HepG2 (cell line): ENCODE data around the gene TFEC. TPM values are rescaled to one million over a fixed set of nuclear protein-coding genes. Genes with fewer than 3 reads are reported as not detected.
"Not testable (repeated sequence)": the region's sequence is repeated elsewhere in the genome, so short reads cannot be mapped to it uniquely, and the experiment has no call there.

Source experiments
- ATAC-seq: fragments of 200-7000 bp; cut with Tn5 transposase; 3 replicates; pipeline ENCODE4 v1.9.1; 2020; ENCODE audit warnings: mild to moderate bottlenecking, moderate library complexity
- BruUV-seq: library from RNA; stranded (reverse); fragments of 400-500 nt; replicated peaks from 2 replicates; lab custom pipeline; 2021; lab: Mats Ljungman, UMichigan
- CTCF ChIA-PET: fragments of 300-600 bp; formaldehyde crosslinking; extraction: SDS; loops from one replicate; lab custom pipeline; 2021; ENCODE audit warnings: low total read pairs, inconsistent platforms, low intra/inter-chr PET ratio; lab: Yijun Ruan, JAX
- POLR2A ChIA-PET: fragments of 350-600 bp; sonication (Branson Sonifier 250); formaldehyde crosslinking; loops from one replicate; lab custom pipeline; 2020; ENCODE audit warnings: antibody characterized with exemption, inconsistent platforms; lab: Yijun Ruan, JAX
- DNase-seq: peaks from one replicate; pipeline ENCODE4 v3.0.0-alpha.2; 2015; ENCODE audit warnings: low spot score
- FAIRE-seq: peaks from 3 replicates; lab custom pipeline; 2011; peaks lifted over from hg19 to GRCh38; lab: Jason Lieb, UNC
- H2AFZ ChIP-seq: one replicate; pipeline ENCODE4 v1.6.1; 2011; ENCODE audit warnings: low read length, inconsistent platforms
- H3K27ac ChIP-seq: fragments of 300-600 bp; 3 replicates; pipeline ENCODE4 v1.8.0; 2011; ENCODE audit warnings: mixed run types, mild to moderate bottlenecking, mixed read lengths, low read length, inconsistent platforms; ENCODE audit not compliant: insufficient read depth; ENCODE audit errors: extremely low read length
- H3K27me3 ChIP-seq, 2 experiments: fragments of 200-600 bp in 1 of 2; 2 replicates in 1 of 2; 3 replicates in 1 of 2; pipeline versions ENCODE4 v1.6.0 to v1.8.0; 2011; ENCODE audit warnings: low read length in 2 of 2, mild to moderate bottlenecking in 2 of 2, moderate library complexity in 2 of 2, inconsistent platforms in 1 of 2; ENCODE audit not compliant: insufficient read depth in 2 of 2, control insufficient read depth in 1 of 2
- H3K36me3 ChIP-seq, 2 experiments: fragments of 200-600 bp in 1 of 2; replicated peaks in 1 of 2; 2 replicates in 1 of 2; 3 replicates in 1 of 2; pipeline versions ENCODE4 v1.5.1 to v1.8.0; 2011; ENCODE audit warnings: low read length in 2 of 2, inconsistent platforms in 1 of 2; ENCODE audit not compliant: insufficient read depth in 2 of 2, control insufficient read depth in 1 of 2
- H3K4me1 ChIP-seq: 2 replicates; pipeline ENCODE4 v1.5.1; 2012; ENCODE audit warnings: low read length, inconsistent platforms; ENCODE audit not compliant: insufficient read depth
- H3K4me2 ChIP-seq: 2 replicates; pipeline ENCODE4 v1.6.0; 2011; ENCODE audit warnings: low read depth, low read length, inconsistent platforms
- H3K4me3 ChIP-seq, 3 experiments: fragments of 200-600 bp in 1 of 3; sonication (generic), shearing (Covaris generic) in 1 of 3; replicated peaks in 1 of 3; 2 replicates each; pipeline ENCODE4 v1.5.1; 2011 to 2016; ENCODE audit warnings: low read length in 3 of 3, inconsistent platforms in 2 of 3, low read depth in 2 of 3, mild to moderate bottlenecking in 2 of 3, control low read depth in 1 of 3, mixed read lengths in 1 of 3; ENCODE audit not compliant: insufficient read depth in 1 of 3
- H3K79me2 ChIP-seq: one replicate; pipeline ENCODE4 v1.6.1; 2011; ENCODE audit warnings: low read length, inconsistent platforms; ENCODE audit not compliant: insufficient read depth
- H3K9ac ChIP-seq: 2 replicates; pipeline ENCODE4 v1.6.0; 2011; ENCODE audit warnings: mild to moderate bottlenecking, low read depth, low read length, inconsistent platforms; ENCODE audit not compliant: insufficient read depth
- H3K9me3 ChIP-seq: 2 replicates; pipeline ENCODE4 v1.5.1; 2012; ENCODE audit warnings: mild to moderate bottlenecking, low read length
- H4K20me1 ChIP-seq: 2 replicates; pipeline ENCODE4 v1.6.0; 2011; ENCODE audit warnings: inconsistent platforms, mild to moderate bottlenecking, low read length, moderate library complexity; ENCODE audit not compliant: insufficient read depth
- PHF20 ChIP-seq: sonication (generic); formaldehyde crosslinking; IDR thresholded peaks from 2 replicates; pipeline ENCODE4 v1.5.0; 2020; ENCODE audit warnings: mild to moderate bottlenecking, missing genetic modification reagents
- PTBP1 ChIP-seq: fragments of 200-400 bp; formaldehyde crosslinking; IDR thresholded peaks from 2 replicates; pipeline ENCODE4 v1.6.1; 2018; ENCODE audit warnings: low read length, low read depth; ENCODE audit not compliant: poor library complexity, severe bottlenecking
- RXRA ChIP-seq: sonication (generic); formaldehyde crosslinking; IDR thresholded peaks from 2 replicates; pipeline ENCODE4 v1.5.1; 2020; ENCODE audit warnings: missing genetic modification reagents
- WGBS: methylation state at CpG from one replicate; pipeline ENCODE4 v1.1.6; 2017; ENCODE audit warnings: low lambda C conversion rate; 5-methylcytosine and 5-hydroxymethylcytosine counted together
- in situ Hi-C: cut with HindIII; loops from 2 replicates; pipeline ENCODE4 v1.10.0; 2017; ENCODE audit warnings: low pct_unique_long_range_greater_than_20kb; ENCODE audit not compliant: extremely low pct_ligation_motif_present
- intact Hi-C: fragments of 100-400 bp; cut with micrococcal nuclease; formaldehyde crosslinking; loops from one replicate; pipeline ENCODE4 v1.10.0; 2022; ENCODE audit not compliant: unreplicated experiment
- polyA plus RNA-seq, 8 experiments: library from polyadenylated mRNA; depleted of rRNA in 3 of 8; stranded (reverse) in 7 of 8; unstranded in 1 of 8; fragments of >200 nt; fragmentation: Illumina TruSeq in 4 of 8; extraction: Trizol in 4 of 8; gene quantifications; 2 replicates each; pipeline versions ENCODE4 v1.2.1 to v1.2.3, GENCODE V29; 2011 to 2016; ENCODE audit warnings: low read depth in 4 of 8, missing spikeins in 1 of 8, mixed read lengths in 1 of 8; ENCODE audit not compliant: insufficient read depth in 1 of 8
- total RNA-seq, 5 experiments: library from RNA; depleted of rRNA; stranded (reverse); fragments of >200 nt; fragmentation: Illumina TruSeq; extraction: Trizol; gene quantifications; 2 replicates each; pipeline ENCODE4 v1.2.3, GENCODE V29; 2016; ENCODE audit warnings: low read depth in 1 of 5

TFEC gene
- total and polyA plus RNA-seq, 2 of the 13 experiments (the other 11 are each of a cell fraction or from before 2014, with no cell fraction given), result not detected

DNA sequence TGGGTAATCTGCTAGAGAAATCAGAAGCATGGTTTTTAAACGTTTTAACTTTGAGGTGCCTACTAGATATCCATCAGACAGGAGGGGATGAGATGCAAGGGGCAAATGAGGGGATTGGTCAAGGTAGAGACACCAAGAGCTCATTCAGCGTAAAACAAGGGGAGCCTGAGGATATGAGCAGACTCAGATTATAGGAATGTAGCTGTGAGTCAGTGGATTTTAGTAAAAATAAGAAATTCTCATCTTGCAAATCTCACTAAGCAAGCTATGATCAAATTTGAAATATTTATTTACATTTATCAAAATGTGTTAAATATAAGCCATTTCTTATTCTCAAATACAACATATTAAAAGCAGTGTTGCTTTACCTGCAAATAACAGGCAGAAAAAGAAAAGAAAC is 21.4 kb upstream of the TFEC start:
- 24% methylated on average over 2 of the region's 2 CpGs for WGBS
- in situ Hi-C loops, result no loop called here
- no TSS peak for BruUV-seq

DNA sequence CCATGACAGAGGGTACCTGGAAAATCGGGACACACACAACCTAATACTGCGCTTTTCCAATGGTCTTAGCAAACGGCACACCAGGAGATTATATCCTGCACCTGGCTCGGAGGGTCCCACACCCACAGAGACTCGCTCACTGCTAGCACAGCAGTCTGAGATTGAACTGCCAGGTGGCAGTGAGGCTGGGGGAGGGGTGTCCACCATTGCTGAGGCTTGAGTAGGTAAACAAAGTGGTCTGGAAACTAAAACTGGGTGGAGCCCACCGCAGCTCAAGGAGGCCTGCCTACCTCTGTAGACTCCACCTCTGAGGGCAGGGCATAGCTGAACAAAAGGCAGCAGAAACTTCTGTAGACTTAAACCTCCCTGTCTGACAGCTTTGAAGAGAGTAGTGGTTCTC is 16.7 kb upstream of the TFEC start:
- POLR2A ChIA-PET, CTCF ChIA-PET, H3K4me1 ChIP-seq, H3K36me3 ChIP-seq, H3K27ac ChIP-seq, intact Hi-C loops, ATAC-seq, H2AFZ ChIP-seq, FAIRE-seq, DNase-seq, H3K4me2 ChIP-seq, BruUV-seq, H3K9ac ChIP-seq, H3K4me3 ChIP-seq, H4K20me1 ChIP-seq, H3K79me2 ChIP-seq, in situ Hi-C loops, H3K9me3 ChIP-seq, H3K27me3 ChIP-seq: not testable (repeated sequence)
- 12% methylated on average over 3 of the region's 6 CpGs for WGBS

More for the DNA sequence above, 21.4 kb upstream of the TFEC start:
- no peak for TF ChIP-seq RXRA (CRISPR knock-in tag)
- H3K27ac ChIP-seq, result no peak overlapping the region
- H3K9me3 ChIP-seq, result no peaks in the 10 kb centered on the region
- ChIA-PET CTCF (no interaction called here), POLR2A (no interaction called here)
- intact Hi-C loops, result no loop called here
- ATAC-seq (no peak), FAIRE-seq (no peak), DNase-seq (no peak)
- no peaks in the 10 kb centered on the region for H3K4me1 ChIP-seq
- no peaks in the 10 kb centered on the region for H4K20me1 ChIP-seq
- H3K36me3 ChIP-seq, result no peaks in the 10 kb centered on the region
- H3K79me2 ChIP-seq, result no peaks in the 10 kb centered on the region
- H3K9ac ChIP-seq, result no peak overlapping the region
- H3K4me2 ChIP-seq, result no peak overlapping the region
- H2AFZ ChIP-seq, result no peak overlapping the region
- no peak overlapping the region for H3K4me3 ChIP-seq
- H3K27me3 ChIP-seq, result no peaks in the 10 kb centered on the region

- H3K9ac ChIP-seq, result no peak overlapping the region
- intact Hi-C loops, result no loop called here
- TF ChIP-seq PHF20 (CRISPR knock-in tag) (no peak), PTBP1 (no peak)
- H3K4me2 ChIP-seq, result no peak overlapping the region
- BruUV-seq, result no TSS peak
- in situ Hi-C loops, result no loop called here
- H3K9me3 ChIP-seq, result no peaks in the 10 kb centered on the region
- WGBS, result 5% methylated on average over 4 of the region's 6 CpGs
- H3K36me3 ChIP-seq, result no peaks in the 10 kb centered on the region
- no peaks in the 10 kb centered on the region for H3K79me2 ChIP-seq
- no peaks in the 10 kb centered on the region for H4K20me1 ChIP-seq
- no peak for DNase-seq
- ATAC-seq, result no peak
- H2AFZ ChIP-seq, result no peak overlapping the region
- H3K4me3 ChIP-seq, result no peak overlapping the region
- FAIRE-seq, result no peak
- no peaks in the 10 kb centered on the region for H3K27me3 ChIP-seq
- ChIA-PET POLR2A (no interaction called here), CTCF (no interaction called here)
- H3K27ac ChIP-seq, result no peak overlapping the region
- H3K4me1 ChIP-seq, result no peaks in the 10 kb centered on the region
These were observed 15.0 kb upstream of the TFEC start for GRCh38 chr7:116045532-116045931.
